Measurements from ENCODE around the gene ZNF532.

GRCh38 chr18:59011786-59012185, 147.1 kb downstream of the ZNF532 start:
- TF ChIP-seq REST (IDR thresholded peaks at IDR 0.05; ENCODE audit: insufficient read depth in 1 of 2, low read depth in 2 of 2, low read length in 2 of 2): no peak
- no peak for TF ChIP-seq POLR2AphosphoS5 (IDR thresholded peaks at IDR 0.05; ENCODE audit: low read depth, low read length)
